H9 (cell line): ENCODE data around the gene FBXL16. TPM values are rescaled to one million over a fixed set of nuclear protein-coding genes. Genes with fewer than 3 reads are reported as not detected.
"Not testable (repeated sequence)": the region's sequence is repeated elsewhere in the genome, so short reads cannot be mapped to it uniquely, and the experiment has no call there.

Experiments used
- DNase-seq: peaks from one replicate; pipeline ENCODE4 v3.0.0-alpha.2; 2017
- H2AFZ ChIP-seq: one replicate; pipeline ENCODE4 v1.6.1; 2013; ENCODE audit warnings: mild to moderate bottlenecking, low read length, control low read depth, moderate library complexity
- H2AK5ac ChIP-seq: 2 replicates; pipeline ENCODE4 v1.6.1; 2013; ENCODE audit warnings: low read length, control low read depth, mixed read lengths; ENCODE audit not compliant: insufficient read length
- H2BK120ac ChIP-seq: one replicate; pipeline ENCODE4 v1.6.1; 2013; ENCODE audit warnings: low read depth, mild to moderate bottlenecking, low read length, control low read depth, inconsistent platforms; ENCODE audit not compliant: poor library complexity, severe bottlenecking
- H2BK12ac ChIP-seq: 2 replicates; pipeline ENCODE4 v1.6.1; 2013; ENCODE audit warnings: low read length, control low read depth, mixed read lengths, low read depth; ENCODE audit not compliant: insufficient read length
- H2BK15ac ChIP-seq: 2 replicates; pipeline ENCODE4 v1.6.1; 2013; ENCODE audit warnings: low read depth, low read length, control low read depth
- H2BK20ac ChIP-seq: one replicate; pipeline ENCODE4 v1.6.1; 2013; ENCODE audit warnings: low read depth, mild to moderate bottlenecking, low read length, control low read depth, inconsistent platforms; ENCODE audit not compliant: poor library complexity, severe bottlenecking
- H2BK5ac ChIP-seq: 2 replicates; pipeline ENCODE4 v1.6.1; 2013; ENCODE audit warnings: low read length, control low read depth, mixed read lengths; ENCODE audit not compliant: insufficient read length
- H3K14ac ChIP-seq: 2 replicates; pipeline ENCODE4 v1.6.1; 2013; ENCODE audit warnings: low read length, control low read depth; ENCODE audit not compliant: insufficient read depth
- H3K18ac ChIP-seq: 2 replicates; pipeline ENCODE4 v1.6.1; 2013; ENCODE audit warnings: low read depth, mild to moderate bottlenecking, mixed read lengths, low read length, control low read depth; ENCODE audit not compliant: insufficient read length
- H3K23ac ChIP-seq: 2 replicates; pipeline ENCODE4 v1.6.1; 2013; ENCODE audit warnings: low read length, control low read depth, mixed read lengths, low read depth; ENCODE audit not compliant: insufficient read length
- H3K23me2 ChIP-seq: 2 replicates; pipeline ENCODE4 v1.6.1; 2013; ENCODE audit warnings: low read depth, mild to moderate bottlenecking, mixed read lengths, low read length, control low read depth; ENCODE audit not compliant: insufficient read length, poor library complexity, severe bottlenecking
- H3K27ac ChIP-seq: 2 replicates; pipeline ENCODE4 v1.5.1; 2013; ENCODE audit warnings: low read length, control low read depth, mixed read lengths, low read depth; ENCODE audit not compliant: insufficient read length
- H3K27me3 ChIP-seq: 2 replicates; pipeline ENCODE4 v1.6.1; 2013; ENCODE audit warnings: low read length, control low read depth, inconsistent platforms; ENCODE audit not compliant: insufficient read depth
- H3K4ac ChIP-seq: 2 replicates; pipeline ENCODE4 v1.6.1; 2013; ENCODE audit warnings: low read depth, mild to moderate bottlenecking, control low read depth, inconsistent platforms, low read length, moderate library complexity
- H3K4me1 ChIP-seq: 2 replicates; pipeline ENCODE4 v1.6.1; 2013; ENCODE audit warnings: low read length, control low read depth, inconsistent platforms; ENCODE audit not compliant: insufficient read depth
- H3K4me2 ChIP-seq: 2 replicates; pipeline ENCODE4 v1.6.1; 2013; ENCODE audit warnings: low read length, control low read depth, mixed read lengths; ENCODE audit not compliant: insufficient read length, insufficient read depth
- H3K56ac ChIP-seq: 2 replicates; pipeline ENCODE4 v1.6.1; 2013; ENCODE audit warnings: low read depth, mild to moderate bottlenecking, mixed read lengths, low read length, control low read depth; ENCODE audit not compliant: insufficient read length
- H3K79me1 ChIP-seq: 2 replicates; pipeline ENCODE4 v1.6.1; 2013; ENCODE audit warnings: low read depth, mild to moderate bottlenecking, moderate library complexity, low read length, control low read depth, inconsistent platforms; ENCODE audit not compliant: insufficient read depth, poor library complexity, severe bottlenecking
- H3K79me2 ChIP-seq: 2 replicates; pipeline ENCODE4 v1.6.1; 2013; ENCODE audit warnings: low read length, control low read depth, inconsistent platforms; ENCODE audit not compliant: insufficient read depth
- H3K9ac ChIP-seq: 2 replicates; pipeline ENCODE4 v1.6.1; 2013; ENCODE audit warnings: low read length, control low read depth, mixed read lengths; ENCODE audit not compliant: insufficient read length; ENCODE audit errors: extremely low read depth
- H3K9me3 ChIP-seq: one replicate; pipeline ENCODE4 v1.6.1; 2013; ENCODE audit warnings: low read depth, low read length, inconsistent platforms; ENCODE audit not compliant: control insufficient read depth
- H3T11ph ChIP-seq: one replicate; pipeline ENCODE4 v1.6.1; 2013; ENCODE audit warnings: mild to moderate bottlenecking, low read length, control low read depth, inconsistent platforms
- H4K20me1 ChIP-seq: one replicate; pipeline ENCODE4 v1.6.1; 2013; ENCODE audit not compliant: control insufficient read depth, insufficient read length, insufficient read depth
- H4K5ac ChIP-seq: 2 replicates; pipeline ENCODE4 v1.6.1; 2013; ENCODE audit warnings: low read depth, mild to moderate bottlenecking, mixed read lengths, low read length, control low read depth; ENCODE audit not compliant: insufficient read length
- H4K8ac ChIP-seq: replicated peaks from 2 replicates; pipeline ENCODE4 v1.6.1; 2013; ENCODE audit warnings: low read length, control low read depth, mixed read lengths, low read depth; ENCODE audit not compliant: insufficient read length
- H4K91ac ChIP-seq: 2 replicates; pipeline ENCODE4 v1.6.1; 2013; ENCODE audit warnings: low read depth, mild to moderate bottlenecking, moderate library complexity, mixed read lengths, low read length, control low read depth; ENCODE audit not compliant: insufficient read length
- H3K27ac Mint-ChIP-seq, 3 experiments: 2 replicates in 2 of 3; 3 replicates in 1 of 3; pipeline ENCODE4 v1.8.0; 2020 to 2021; ENCODE audit warnings: mixed read lengths in 3 of 3, mild to moderate bottlenecking in 1 of 3, moderate library complexity in 1 of 3
- H3K27me3 Mint-ChIP-seq: 2 replicates; pipeline ENCODE4 v1.8.0; 2021; ENCODE audit warnings: low read depth, mild to moderate bottlenecking, moderate library complexity, mixed read lengths
- H3K36me3 Mint-ChIP-seq, 3 experiments: 2 replicates in 2 of 3; 3 replicates in 1 of 3; pipeline ENCODE4 v1.8.0; 2020 to 2021; ENCODE audit warnings: low read depth in 3 of 3, mixed read lengths in 3 of 3; ENCODE audit not compliant: insufficient read depth in 1 of 3
- H3K4me1 Mint-ChIP-seq, 2 experiments: 2 replicates each; pipeline ENCODE4 v1.8.0; 2020; ENCODE audit warnings: mixed read lengths in 2 of 2
- H3K4me3 Mint-ChIP-seq, 2 experiments: 2 replicates in 1 of 2; 3 replicates in 1 of 2; pipeline ENCODE4 v1.8.0; 2020 to 2021; ENCODE audit warnings: mild to moderate bottlenecking in 2 of 2, mixed read lengths in 2 of 2, moderate library complexity in 1 of 2
- H3K9me3 Mint-ChIP-seq, 2 experiments: 2 replicates in 1 of 2; 3 replicates in 1 of 2; pipeline ENCODE4 v1.8.0; 2020; ENCODE audit warnings: mild to moderate bottlenecking in 2 of 2, mixed read lengths in 2 of 2, moderate library complexity in 1 of 2
- CTCF ChIP-seq: fragments of 200-600 bp; sonication (generic); conservative IDR thresholded peaks from 3 replicates; pipeline ENCODE4 v1.8.0; 2021; ENCODE audit warnings: antibody characterized with exemption, mild to moderate bottlenecking
- WGBS: extraction: QIAGEN DNeasy Blood & Tissue Kit; methylation state at CpG from one replicate; pipeline ENCODE4 v1.1.7; 2013; ENCODE audit warnings: missing lambda C conversion rate, low lambda C conversion rate, mixed read lengths; ENCODE audit not compliant: insufficient read length; ENCODE audit errors: extremely low coverage; 5-methylcytosine and 5-hydroxymethylcytosine counted together
- total RNA-seq: library from RNA; stranded (reverse); gene quantifications from 2 replicates; pipeline ENCODE4 v1.2.1, GENCODE V29; 2021

FBXL16 gene
- total RNA-seq, 1 experiment from 2014 or later = 9.6 TPM

GRCh38 chr16:754656-755055 lies 49.1 kb upstream of the FBXL16 start:
- no peaks in the 10 kb centered on the region; a peak in 1 of 5 replicates for H3K9me3 Mint-ChIP-seq
- no CpG with 5 or more reads among the region's 11 CpGs for WGBS
- H3K4me1 Mint-ChIP-seq = peaks cover 25 to 33% of the 10 kb centered on the region in 2 experiments
- peaks cover 36% of the 10 kb centered on the region for H3K27me3 Mint-ChIP-seq
- H2BK20ac ChIP-seq = no peak overlapping the region
- H2BK5ac ChIP-seq = no peak overlapping the region
- no peak overlapping the region for H3K4me3 Mint-ChIP-seq
- no peak overlapping the region for H3K27ac ChIP-seq
- H3K36me3 Mint-ChIP-seq = no peaks in the 10 kb centered on the region
- H3K14ac ChIP-seq = no peak overlapping the region
- H3K79me1 ChIP-seq = no peaks in the 10 kb centered on the region
- H3K56ac ChIP-seq = no peak overlapping the region
- no peak overlapping the region for H2AFZ ChIP-seq
- H3K9me3 ChIP-seq = no peaks in the 10 kb centered on the region
- H3K27ac Mint-ChIP-seq = no peak overlapping the region
- no peak overlapping the region for H3K4ac ChIP-seq
- no peaks in the 10 kb centered on the region for H4K20me1 ChIP-seq
- no peak overlapping the region for H2BK120ac ChIP-seq
- no peak overlapping the region for H2BK15ac ChIP-seq
- no peaks in the 10 kb centered on the region for H3K27me3 ChIP-seq
- no peaks in the 10 kb centered on the region for H3K79me2 ChIP-seq
- H4K91ac ChIP-seq = no peak overlapping the region
- TF ChIP-seq CTCF = no peak
- no peak overlapping the region for H2AK5ac ChIP-seq
- no peak for DNase-seq
- no peak overlapping the region for H3K18ac ChIP-seq
- H3K23me2 ChIP-seq = no peaks in the 10 kb centered on the region
- no peak overlapping the region for H3K23ac ChIP-seq
- no peak overlapping the region for H3K9ac ChIP-seq
- no peak overlapping the region for H2BK12ac ChIP-seq
- H3T11ph ChIP-seq = no peak overlapping the region
- no peaks in the 10 kb centered on the region for H3K4me1 ChIP-seq
- no peak overlapping the region for H3K4me2 ChIP-seq
- no peak overlapping the region for H4K5ac ChIP-seq
- no peak overlapping the region for H4K8ac ChIP-seq

GRCh38 chr16:754121-754607 lies 48.6 kb upstream of the FBXL16 start:
- WGBS = no CpG with 5 or more reads among the region's 11 CpGs
- not testable (repeated sequence) for H3K4me2 ChIP-seq

More at GRCh38 chr16:754121-754607, 48.6 kb upstream of the FBXL16 start:
- not testable (repeated sequence) for H3K36me3 Mint-ChIP-seq, H4K8ac ChIP-seq, H3K23ac ChIP-seq, H3T11ph ChIP-seq, H4K20me1 ChIP-seq, H4K5ac ChIP-seq, H3K4me3 Mint-ChIP-seq, H2BK5ac ChIP-seq, H3K27ac ChIP-seq, H2BK20ac ChIP-seq, H3K9me3 Mint-ChIP-seq, H3K56ac ChIP-seq, H3K79me2 ChIP-seq, H2AK5ac ChIP-seq, H3K14ac ChIP-seq, H3K4ac ChIP-seq, H3K27me3 ChIP-seq, H3K9me3 ChIP-seq, H2BK120ac ChIP-seq, H2BK15ac ChIP-seq, H3K18ac ChIP-seq, DNase-seq, H3K27ac Mint-ChIP-seq, H3K4me1 ChIP-seq, H2BK12ac ChIP-seq, H2AFZ ChIP-seq, H3K23me2 ChIP-seq, H3K79me1 ChIP-seq, H4K91ac ChIP-seq, H3K9ac ChIP-seq
- H3K27me3 Mint-ChIP-seq = peaks cover 34% of the 10 kb centered on the region
- H3K4me1 Mint-ChIP-seq = peaks cover 25 to 32% of the 10 kb centered on the region in 2 experiments
